HepG2 (cell line): Measurements from ENCODE around the gene SIK2. TPM values are rescaled to one million over a fixed set of nuclear protein-coding genes. Genes with fewer than 3 reads are reported as not detected.

Experiments
- E2F2 ChIP-seq: sonication (generic); formaldehyde crosslinking; IDR thresholded peaks from 2 replicates; pipeline ENCODE4 v1.4.0; 2020; ENCODE audit warnings: missing genetic modification reagents, borderline replicate concordance
- GTF2F1 ChIP-seq: fragments of 150-350 bp; IDR thresholded peaks from 2 replicates; pipeline ENCODE4 v1.6.1; 2014; ENCODE audit warnings: low read length
- HIC2 ChIP-seq: sonication (generic); formaldehyde crosslinking; IDR thresholded peaks from 2 replicates; pipeline ENCODE4 v1.9.0; 2022; ENCODE audit warnings: low read depth, missing genetic modification reagents
- KDM6A ChIP-seq: IDR thresholded peaks from 2 replicates; pipeline ENCODE4 v1.6.1; 2016; ENCODE audit warnings: low read depth
- RCOR2 ChIP-seq: IDR thresholded peaks from 2 replicates; pipeline ENCODE4 v1.6.1; 2016; ENCODE audit warnings: missing biosample characterization, missing genetic modification reagents
- SATB2 ChIP-seq: sonication (generic); formaldehyde crosslinking; IDR thresholded peaks from 2 replicates; pipeline ENCODE4 v1.5.0; 2020; ENCODE audit warnings: missing genetic modification reagents
- SUZ12 ChIP-seq: fragments of 150-350 bp; IDR thresholded peaks from 2 replicates; pipeline ENCODE4 v1.6.1; 2014; ENCODE audit warnings: low read depth, low read length
- TCF7 ChIP-seq: sonication (generic); IDR thresholded peaks from 2 replicates; pipeline ENCODE4 v1.6.1; 2016; ENCODE audit warnings: antibody characterized with exemption, low read depth
- TGIF2 ChIP-seq: IDR thresholded peaks from 2 replicates; pipeline ENCODE4 v1.6.1; 2016; ENCODE audit warnings: control low read depth, missing compliant biosample characterization
- ZFY ChIP-seq: sonication (generic); formaldehyde crosslinking; IDR thresholded peaks from 2 replicates; pipeline ENCODE4 v1.4.0; 2020; ENCODE audit warnings: missing genetic modification reagents
- ZFYVE20 ChIP-seq: sonication (generic); formaldehyde crosslinking; IDR thresholded peaks from 2 replicates; pipeline ENCODE4 v1.8.0; 2023; ENCODE audit warnings: low read depth, mild to moderate bottlenecking, moderate library complexity, missing genetic modification reagents, borderline replicate concordance
- ZNF10 ChIP-seq: sonication (generic); formaldehyde crosslinking; IDR thresholded peaks from 2 replicates; pipeline ENCODE4 v1.4.0; 2020; ENCODE audit warnings: mild to moderate bottlenecking, low read depth, missing genetic modification reagents, borderline replicate concordance
- ZNF251 ChIP-seq: sonication (generic); formaldehyde crosslinking; IDR thresholded peaks from 2 replicates; pipeline ENCODE4 v1.9.0; 2021; ENCODE audit warnings: mild to moderate bottlenecking, missing genetic modification reagents
- ZNF280B ChIP-seq: sonication (generic); formaldehyde crosslinking; IDR thresholded peaks from 2 replicates; pipeline ENCODE4 v1.5.0; 2020; ENCODE audit warnings: missing genetic modification reagents, mild to moderate bottlenecking, borderline replicate concordance
- ZNF331 ChIP-seq: sonication (generic); formaldehyde crosslinking; IDR thresholded peaks from 2 replicates; pipeline ENCODE4 v1.4.0; 2020; ENCODE audit warnings: missing genetic modification reagents
- ZNF709 ChIP-seq: sonication (generic); formaldehyde crosslinking; IDR thresholded peaks from 2 replicates; pipeline ENCODE4 v1.5.0; 2020; ENCODE audit warnings: mild to moderate bottlenecking, missing genetic modification reagents
- ZNF878 ChIP-seq: sonication (generic); formaldehyde crosslinking; IDR thresholded peaks from 2 replicates; pipeline ENCODE4 v1.8.1; 2023; ENCODE audit warnings: mild to moderate bottlenecking, missing genetic modification reagents, moderate library complexity
- polyA plus RNA-seq, 8 experiments: library from polyadenylated mRNA; depleted of rRNA in 3 of 8; stranded (reverse) in 7 of 8; unstranded in 1 of 8; fragments of >200 nt; fragmentation: Illumina TruSeq in 4 of 8; extraction: Trizol in 4 of 8; gene quantifications; 2 replicates each; pipeline versions ENCODE4 v1.2.1 to v1.2.3, GENCODE V29; 2011 to 2016; ENCODE audit warnings: low read depth in 4 of 8, missing spikeins in 1 of 8, mixed read lengths in 1 of 8; ENCODE audit not compliant: insufficient read depth in 1 of 8
- total RNA-seq, 5 experiments: library from RNA; depleted of rRNA; stranded (reverse); fragments of >200 nt; fragmentation: Illumina TruSeq; extraction: Trizol; gene quantifications; 2 replicates each; pipeline ENCODE4 v1.2.3, GENCODE V29; 2016; ENCODE audit warnings: low read depth in 1 of 5
- TF ChIP-seq, protein P1 (sequence below): sonication (generic); formaldehyde crosslinking; IDR thresholded peaks from 2 replicates; pipeline ENCODE4 v1.4.0; 2020; ENCODE audit warnings: missing genetic modification reagents, borderline replicate concordance
- TF ChIP-seq, protein P2 (sequence below): IDR thresholded peaks from 2 replicates; pipeline ENCODE4 v1.6.1; 2016; ENCODE audit warnings: missing compliant biosample characterization, missing genetic modification reagents, borderline replicate concordance

SIK2 gene
- total and polyA plus RNA-seq, 2 of the 13 experiments (the other 11 are each of a cell fraction or from before 2014, with no cell fraction given), result 8.1 to 15.4 TPM

- no peak for TF ChIP-seq ZNF280B (CRISPR knock-in tag)
- no peak for TF ChIP-seq TCF7
- no peak for TF ChIP-seq ZNF10
- TF ChIP-seq ZFY (CRISPR knock-in tag), result peak; percentile 41; the same call in 1 of the 2 replicates
- TF ChIP-seq SATB2 (CRISPR knock-in tag), result no peak
- TF ChIP-seq, protein P1, sequence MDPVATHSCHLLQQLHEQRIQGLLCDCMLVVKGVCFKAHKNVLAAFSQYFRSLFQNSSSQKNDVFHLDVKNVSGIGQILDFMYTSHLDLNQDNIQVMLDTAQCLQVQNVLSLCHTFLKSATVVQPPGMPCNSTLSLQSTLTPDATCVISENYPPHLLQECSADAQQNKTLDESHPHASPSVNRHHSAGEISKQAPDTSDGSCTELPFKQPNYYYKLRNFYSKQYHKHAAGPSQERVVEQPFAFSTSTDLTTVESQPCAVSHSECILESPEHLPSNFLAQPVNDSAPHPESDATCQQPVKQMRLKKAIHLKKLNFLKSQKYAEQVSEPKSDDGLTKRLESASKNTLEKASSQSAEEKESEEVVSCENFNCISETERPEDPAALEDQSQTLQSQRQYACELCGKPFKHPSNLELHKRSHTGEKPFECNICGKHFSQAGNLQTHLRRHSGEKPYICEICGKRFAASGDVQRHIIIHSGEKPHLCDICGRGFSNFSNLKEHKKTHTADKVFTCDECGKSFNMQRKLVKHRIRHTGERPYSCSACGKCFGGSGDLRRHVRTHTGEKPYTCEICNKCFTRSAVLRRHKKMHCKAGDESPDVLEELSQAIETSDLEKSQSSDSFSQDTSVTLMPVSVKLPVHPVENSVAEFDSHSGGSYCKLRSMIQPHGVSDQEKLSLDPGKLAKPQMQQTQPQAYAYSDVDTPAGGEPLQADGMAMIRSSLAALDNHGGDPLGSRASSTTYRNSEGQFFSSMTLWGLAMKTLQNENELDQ, result no peak
- no peak; the same call in 1 of the 2 replicates for TF ChIP-seq KDM6A (CRISPR knock-in tag)
- TF ChIP-seq RCOR2, result 0 out of 2 replicates have a peak, but pooled peaks have one; percentile 3
- TF ChIP-seq E2F2 (CRISPR knock-in tag), result no peak
- peak; percentile 48; the same call in 1 of the 2 replicates for TF ChIP-seq ZNF878
- TF ChIP-seq GTF2F1, result no peak
- no peak for TF ChIP-seq SUZ12
- TF ChIP-seq, protein P2, sequence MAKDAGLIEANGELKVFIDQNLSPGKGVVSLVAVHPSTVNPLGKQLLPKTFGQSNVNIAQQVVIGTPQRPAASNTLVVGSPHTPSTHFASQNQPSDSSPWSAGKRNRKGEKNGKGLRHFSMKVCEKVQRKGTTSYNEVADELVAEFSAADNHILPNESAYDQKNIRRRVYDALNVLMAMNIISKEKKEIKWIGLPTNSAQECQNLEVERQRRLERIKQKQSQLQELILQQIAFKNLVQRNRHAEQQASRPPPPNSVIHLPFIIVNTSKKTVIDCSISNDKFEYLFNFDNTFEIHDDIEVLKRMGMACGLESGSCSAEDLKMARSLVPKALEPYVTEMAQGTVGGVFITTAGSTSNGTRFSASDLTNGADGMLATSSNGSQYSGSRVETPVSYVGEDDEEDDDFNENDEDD (CRISPR knock-in tag), result no peak
- TF ChIP-seq ZNF709 (CRISPR knock-in tag), result no peak
- TF ChIP-seq ZNF251, result no peak
- TF ChIP-seq ZNF331, result peak; percentile 20; the same call in 1 of the 2 replicates
- TF ChIP-seq TGIF2 (CRISPR knock-in tag), result no peak
- TF ChIP-seq HIC2, result no peak
- TF ChIP-seq ZFYVE20, result no peak
These were observed 175.9 kb downstream of the SIK2 start (continued) for GRCh38 chr11:111778047-111778558.
